ENCODE data around the gene TSTD2.

DNA sequence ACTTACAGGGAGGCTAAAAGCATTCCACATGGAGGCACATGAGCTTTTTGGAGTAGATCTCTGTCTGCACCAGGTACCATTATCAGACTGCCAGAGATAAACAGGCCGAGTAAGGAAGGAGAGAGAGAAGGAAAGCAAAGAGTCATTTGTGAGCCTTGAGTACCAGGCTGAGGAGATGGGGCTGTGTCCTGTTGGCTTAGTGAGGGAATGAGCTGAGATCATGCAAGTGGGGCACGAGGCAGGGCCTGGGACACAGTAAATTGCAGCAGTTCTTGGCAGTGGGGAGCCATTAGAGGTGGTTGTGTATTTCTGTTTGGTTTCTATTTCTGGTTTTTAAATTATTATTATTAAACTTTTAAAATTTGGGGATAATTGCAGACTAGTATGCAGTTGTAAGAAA is 53.3 kb downstream of the TSTD2 start:
- TF ChIP-seq, protein P1, sequence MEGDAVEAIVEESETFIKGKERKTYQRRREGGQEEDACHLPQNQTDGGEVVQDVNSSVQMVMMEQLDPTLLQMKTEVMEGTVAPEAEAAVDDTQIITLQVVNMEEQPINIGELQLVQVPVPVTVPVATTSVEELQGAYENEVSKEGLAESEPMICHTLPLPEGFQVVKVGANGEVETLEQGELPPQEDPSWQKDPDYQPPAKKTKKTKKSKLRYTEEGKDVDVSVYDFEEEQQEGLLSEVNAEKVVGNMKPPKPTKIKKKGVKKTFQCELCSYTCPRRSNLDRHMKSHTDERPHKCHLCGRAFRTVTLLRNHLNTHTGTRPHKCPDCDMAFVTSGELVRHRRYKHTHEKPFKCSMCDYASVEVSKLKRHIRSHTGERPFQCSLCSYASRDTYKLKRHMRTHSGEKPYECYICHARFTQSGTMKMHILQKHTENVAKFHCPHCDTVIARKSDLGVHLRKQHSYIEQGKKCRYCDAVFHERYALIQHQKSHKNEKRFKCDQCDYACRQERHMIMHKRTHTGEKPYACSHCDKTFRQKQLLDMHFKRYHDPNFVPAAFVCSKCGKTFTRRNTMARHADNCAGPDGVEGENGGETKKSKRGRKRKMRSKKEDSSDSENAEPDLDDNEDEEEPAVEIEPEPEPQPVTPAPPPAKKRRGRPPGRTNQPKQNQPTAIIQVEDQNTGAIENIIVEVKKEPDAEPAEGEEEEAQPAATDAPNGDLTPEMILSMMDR (IDR thresholded peaks at IDR 0.05): no peak
- no peak for TF ChIP-seq POLR2A (IDR thresholded peaks at IDR 0.05)
